Caco-2 (cell line): Measurements from ENCODE around the gene PAIP1. TPM values are rescaled to one million over a fixed set of nuclear protein-coding genes. Genes with fewer than 3 reads are reported as not detected.
"Not testable (repeated sequence)": the region's sequence is repeated elsewhere in the genome, so short reads cannot be mapped to it uniquely, and the experiment has no call there.

Experiments used
- BruUV-seq: library from RNA; stranded (reverse); fragments of 400-500 nt; replicated peaks from 2 replicates; lab custom pipeline; 2021; lab: Mats Ljungman, UMichigan
- CTCF ChIA-PET: fragments of 300-600 bp; sonication (Branson Sonifier 250); formaldehyde crosslinking; loops from one replicate; lab custom pipeline; 2022; ENCODE audit warnings: antibody characterized with exemption; lab: Charles Lee
- POLR2A ChIA-PET: fragments of 300-600 bp; sonication (Branson Sonifier 250); formaldehyde crosslinking; loops from one replicate; lab custom pipeline; 2022; ENCODE audit warnings: antibody characterized with exemption; lab: Charles Lee
- DNase-seq, 2 experiments: peaks; one replicate each; pipeline versions ENCODE4 v3.0.0 to v3.0.0-alpha.2; 2020 to 2022
- H3K27me3 ChIP-seq: replicated peaks from 2 replicates; pipeline ENCODE4 v1.6.0; 2011; ENCODE audit warnings: low read length; ENCODE audit not compliant: control insufficient read depth, insufficient read depth
- H3K36me3 ChIP-seq: 2 replicates; pipeline ENCODE4 v1.5.1; 2011; ENCODE audit warnings: low read length; ENCODE audit not compliant: control insufficient read depth, insufficient read depth
- H3K4me1 ChIP-seq: fragments of 250-450 bp; sonication (Bioruptor Pico); 2 replicates; pipeline ENCODE4 v1.5.1; 2020; ENCODE audit warnings: mild to moderate bottlenecking
- H3K4me3 ChIP-seq: 2 replicates; pipeline ENCODE4 v1.5.1; 2011; ENCODE audit warnings: low read depth, mild to moderate bottlenecking, control low read depth, low read length
- H3K9me3 ChIP-seq: fragments of 250-450 bp; sonication (Bioruptor Pico); 2 replicates; pipeline ENCODE4 v1.5.1; 2020; ENCODE audit warnings: mild to moderate bottlenecking, moderate library complexity
- H3K27ac Mint-ChIP-seq: one replicate; pipeline ENCODE4 v1.8.0; 2022; ENCODE audit warnings: mixed read lengths; ENCODE audit not compliant: unreplicated experiment
- H3K27me3 Mint-ChIP-seq: one replicate; pipeline ENCODE4 v1.8.0; 2022; ENCODE audit warnings: mixed read lengths; ENCODE audit not compliant: insufficient read depth, unreplicated experiment
- H3K36me3 Mint-ChIP-seq: one replicate; pipeline ENCODE4 v1.8.0; 2022; ENCODE audit warnings: mild to moderate bottlenecking, mixed read lengths; ENCODE audit not compliant: insufficient read depth, unreplicated experiment
- H3K4me1 Mint-ChIP-seq: one replicate; pipeline ENCODE4 v1.8.0; 2022; ENCODE audit warnings: low read depth, mixed read lengths; ENCODE audit not compliant: unreplicated experiment
- H3K4me3 Mint-ChIP-seq: one replicate; pipeline ENCODE4 v1.8.0; 2022; ENCODE audit warnings: mild to moderate bottlenecking, moderate library complexity, mixed read lengths; ENCODE audit not compliant: unreplicated experiment
- H3K9me3 Mint-ChIP-seq: one replicate; pipeline ENCODE4 v1.8.0; 2022; ENCODE audit warnings: mixed read lengths; ENCODE audit not compliant: unreplicated experiment
- intact Hi-C: fragments of 100-400 bp; cut with micrococcal nuclease; formaldehyde crosslinking; loops from one replicate; pipeline ENCODE4 v1.10.0; 2022; ENCODE audit not compliant: unreplicated experiment
- total RNA-seq: library from RNA; stranded (reverse); gene quantifications from 2 replicates; pipeline ENCODE4 v1.2.3, GENCODE V29; 2022
- TF ChIP-seq, protein P1 (sequence below), 2 experiments: fragments of 200-600 bp in 1 of 2; IDR thresholded peaks; 1 replicate in 1 of 2; 2 replicates in 1 of 2; pipeline versions ENCODE4 v1.5.1 to v1.8.0; 2011 to 2022; ENCODE audit warnings: antibody characterized with exemption in 1 of 2, control low read depth in 1 of 2, inconsistent platforms in 1 of 2, low read depth in 1 of 2, low read length in 1 of 2, mild to moderate bottlenecking in 1 of 2, moderate library complexity in 1 of 2; ENCODE audit not compliant: insufficient read depth in 1 of 2, severe bottlenecking in 1 of 2, unreplicated experiment in 1 of 2

PAIP1 gene
- total RNA-seq, 1 experiment from 2014 or later = 121 TPM

- POLR2A ChIA-PET = interaction anchor here (1.7 kb wide), 1 partner anchor 39 kb away, joined by 7 read pairs; the partner anchor contains the start of gene C5orf34
- TF ChIP-seq, protein P1, sequence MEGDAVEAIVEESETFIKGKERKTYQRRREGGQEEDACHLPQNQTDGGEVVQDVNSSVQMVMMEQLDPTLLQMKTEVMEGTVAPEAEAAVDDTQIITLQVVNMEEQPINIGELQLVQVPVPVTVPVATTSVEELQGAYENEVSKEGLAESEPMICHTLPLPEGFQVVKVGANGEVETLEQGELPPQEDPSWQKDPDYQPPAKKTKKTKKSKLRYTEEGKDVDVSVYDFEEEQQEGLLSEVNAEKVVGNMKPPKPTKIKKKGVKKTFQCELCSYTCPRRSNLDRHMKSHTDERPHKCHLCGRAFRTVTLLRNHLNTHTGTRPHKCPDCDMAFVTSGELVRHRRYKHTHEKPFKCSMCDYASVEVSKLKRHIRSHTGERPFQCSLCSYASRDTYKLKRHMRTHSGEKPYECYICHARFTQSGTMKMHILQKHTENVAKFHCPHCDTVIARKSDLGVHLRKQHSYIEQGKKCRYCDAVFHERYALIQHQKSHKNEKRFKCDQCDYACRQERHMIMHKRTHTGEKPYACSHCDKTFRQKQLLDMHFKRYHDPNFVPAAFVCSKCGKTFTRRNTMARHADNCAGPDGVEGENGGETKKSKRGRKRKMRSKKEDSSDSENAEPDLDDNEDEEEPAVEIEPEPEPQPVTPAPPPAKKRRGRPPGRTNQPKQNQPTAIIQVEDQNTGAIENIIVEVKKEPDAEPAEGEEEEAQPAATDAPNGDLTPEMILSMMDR (IDR thresholded peaks at IDR 0.05; ENCODE audit: insufficient read depth in 1 of 2, low read depth in 1 of 2, low read length in 1 of 2, severe bottlenecking in 1 of 2, unreplicated experiment in 1 of 2) = no peak
- Mint-ChIP-seq H3K27me3 (no peaks in the 10 kb centered on the region), H3K4me3 (no peak overlapping the region), H3K4me1 (peaks cover 6% of the 10 kb centered on the region), H3K9me3 (no peaks in the 10 kb centered on the region), H3K27ac (no peak overlapping the region), H3K36me3 (peaks cover 18% of the 10 kb centered on the region)
- no peaks in the 10 kb centered on the region for H3K27me3 ChIP-seq
- no peaks in the 10 kb centered on the region for H3K9me3 ChIP-seq
- no TSS peak for BruUV-seq
- no peaks in the 10 kb centered on the region for H3K4me1 ChIP-seq
- DNase-seq = no peak
- H3K36me3 ChIP-seq = no peaks in the 10 kb centered on the region
- CTCF ChIA-PET = interaction anchor here (2.0 kb wide), 1 partner anchor 70 kb away, joined by 11 read pairs; the partner anchor contains the start of gene TMEM267
- intact Hi-C loops = no loop called here
- no peak overlapping the region for H3K4me3 ChIP-seq
Measured at GRCh38 chr5:43554497-43554896, 2.4 kb downstream of the PAIP1 start.

DNA sequence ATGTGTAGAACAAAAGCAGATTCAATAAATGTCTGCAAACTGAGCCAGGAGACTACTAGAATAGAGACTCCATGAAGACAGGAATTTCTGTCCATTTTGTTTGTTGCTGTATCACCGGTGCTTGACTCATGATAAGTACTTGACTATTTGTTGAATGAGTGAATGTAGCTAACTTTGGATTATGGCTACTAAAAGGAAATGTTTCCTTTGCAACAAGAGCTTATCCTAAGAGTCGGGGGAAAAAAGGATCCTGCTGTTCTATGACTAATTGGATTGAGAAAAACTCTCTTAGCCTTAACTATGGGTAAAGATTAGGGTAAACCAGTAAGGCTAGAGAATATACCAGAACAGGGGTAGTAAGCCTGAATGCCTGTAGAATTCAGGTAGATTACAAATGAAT, 3.5 kb downstream of the PAIP1 start:
- Histone ChIP-seq H3K9me3 (no peaks in the 10 kb centered on the region), H3K4me1 (no peaks in the 10 kb centered on the region), H3K36me3 (no peaks in the 10 kb centered on the region), H3K4me3 (no peak overlapping the region), H3K27me3 (no peaks in the 10 kb centered on the region)
- intact Hi-C loops = no loop called here
- peaks cover 6% of the 10 kb centered on the region for H3K4me1 Mint-ChIP-seq
- H3K36me3 Mint-ChIP-seq = peaks cover 23% of the 10 kb centered on the region
- CTCF ChIA-PET = no interaction called here
- DNase-seq = no peak
- no TSS peak for BruUV-seq
- no peaks in the 10 kb centered on the region for H3K9me3 Mint-ChIP-seq
- no peaks in the 10 kb centered on the region for H3K27me3 Mint-ChIP-seq
- POLR2A ChIA-PET = no interaction called here
- H3K27ac Mint-ChIP-seq = no peak overlapping the region
- H3K4me3 Mint-ChIP-seq = no peak overlapping the region
- TF ChIP-seq, protein P1 (IDR thresholded peaks at IDR 0.05; ENCODE audit: insufficient read depth in 1 of 2, low read depth in 1 of 2, low read length in 1 of 2, severe bottlenecking in 1 of 2, unreplicated experiment in 1 of 2) = no peak

GRCh38 chr5:43551731-43552130, 5.1 kb downstream of the PAIP1 start:
- TF ChIP-seq, protein P1 (IDR thresholded peaks at IDR 0.05; ENCODE audit: insufficient read depth in 1 of 2, low read depth in 1 of 2, low read length in 1 of 2, severe bottlenecking in 1 of 2, unreplicated experiment in 1 of 2) = no peak
- ChIA-PET POLR2A (no interaction called here), CTCF (no interaction called here)
- DNase-seq = no peak
- no peak overlapping the region for H3K27ac Mint-ChIP-seq
- peaks cover 6% of the 10 kb centered on the region for H3K4me1 Mint-ChIP-seq
- Histone ChIP-seq H3K4me3 (no peak overlapping the region), H3K27me3 (no peaks in the 10 kb centered on the region), H3K9me3 (no peaks in the 10 kb centered on the region), H3K36me3 (no peaks in the 10 kb centered on the region; the same call in none of the 2 replicates), H3K4me1 (no peaks in the 10 kb centered on the region)
- no peak overlapping the region for H3K4me3 Mint-ChIP-seq
- intact Hi-C loops = no loop called here
- peaks cover 38% of the 10 kb centered on the region for H3K36me3 Mint-ChIP-seq
- no TSS peak for BruUV-seq
- no peaks in the 10 kb centered on the region for H3K9me3 Mint-ChIP-seq
- no peaks in the 10 kb centered on the region for H3K27me3 Mint-ChIP-seq

DNA sequence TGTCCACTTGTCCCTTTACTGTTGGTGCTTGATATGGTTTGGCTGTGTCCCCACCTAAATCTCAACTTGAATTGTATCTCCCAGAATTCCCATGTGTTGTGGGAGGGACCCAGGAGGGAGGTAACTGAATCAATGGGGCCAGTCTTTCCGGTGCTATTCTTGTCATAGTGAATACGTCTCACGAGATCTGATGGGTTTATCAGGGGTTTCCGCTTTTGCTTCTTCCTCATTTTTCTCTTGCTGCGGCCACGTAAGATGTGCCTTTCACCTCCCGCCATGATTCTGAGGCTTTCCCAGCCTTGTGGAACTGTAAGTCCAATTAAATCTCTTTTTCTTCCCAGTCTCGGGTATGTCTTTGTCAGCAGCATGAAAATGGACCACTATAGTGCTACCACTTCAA, 7.6 kb downstream of the PAIP1 start:
- DNase-seq, H3K36me3 ChIP-seq, H3K4me3 ChIP-seq, H3K9me3 Mint-ChIP-seq, CTCF ChIA-PET, H3K27me3 ChIP-seq, BruUV-seq, H3K27ac Mint-ChIP-seq, H3K4me1 Mint-ChIP-seq, H3K9me3 ChIP-seq, H3K27me3 Mint-ChIP-seq, H3K4me3 Mint-ChIP-seq, H3K4me1 ChIP-seq, intact Hi-C loops, POLR2A ChIA-PET: not testable (repeated sequence)
- peaks cover 54% of the 10 kb centered on the region for H3K36me3 Mint-ChIP-seq
